ENCODE measurements around the gene IGSF10.
A peak's percentile ranks its signal among the peaks of the same experiment; 100 is the strongest.

The IGSF10 gene

GRCh38 chr3:151462278-151462780, 1.5 kb upstream of the IGSF10 start:
- no peak for DNase-seq

DNA sequence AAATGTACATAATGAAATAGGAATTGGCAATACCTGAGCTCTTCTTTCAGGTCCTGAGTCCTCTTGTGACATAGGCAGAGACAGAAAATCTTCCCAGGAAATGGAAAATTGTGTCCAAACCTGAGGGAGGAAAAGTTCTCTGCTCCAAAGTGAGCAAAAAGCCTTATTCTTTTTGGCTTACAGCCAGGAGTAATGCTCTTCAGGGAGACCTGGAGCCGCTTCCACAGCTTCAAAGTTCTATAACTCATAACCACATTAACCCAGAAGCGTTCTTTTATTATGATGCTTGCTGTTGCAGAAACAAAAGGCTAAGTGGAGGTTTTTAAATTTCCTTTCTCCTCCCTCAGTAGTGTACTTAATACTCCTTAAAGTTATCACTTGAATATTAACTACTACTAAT, 633 bp downstream of the IGSF10 start:
- DNase-seq = no peak

DNA sequence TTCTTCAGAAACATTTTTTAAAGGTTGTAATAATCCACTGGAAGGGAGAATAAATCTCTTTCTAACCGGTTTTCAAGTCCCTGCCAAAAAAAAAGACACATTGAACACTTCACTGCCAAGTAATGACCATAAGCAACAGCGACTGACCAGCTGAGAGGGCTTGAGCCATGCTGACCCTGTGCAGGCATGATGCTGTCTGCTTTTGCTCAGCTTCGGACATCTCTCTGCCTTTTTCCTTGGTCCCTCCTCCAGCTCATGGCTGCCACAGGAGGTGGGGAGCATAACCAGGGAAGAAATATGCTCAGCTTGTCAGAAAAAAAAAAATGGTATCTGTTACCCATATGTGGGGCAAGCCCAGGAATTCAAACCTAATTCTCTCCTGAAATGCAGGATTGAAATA, 1.5 kb downstream of the IGSF10 start:
- DNase-seq = no peak

GRCh38 chr3:151456065-151456464, 4.8 kb downstream of the IGSF10 start:
- DNase-seq = no peak

DNA sequence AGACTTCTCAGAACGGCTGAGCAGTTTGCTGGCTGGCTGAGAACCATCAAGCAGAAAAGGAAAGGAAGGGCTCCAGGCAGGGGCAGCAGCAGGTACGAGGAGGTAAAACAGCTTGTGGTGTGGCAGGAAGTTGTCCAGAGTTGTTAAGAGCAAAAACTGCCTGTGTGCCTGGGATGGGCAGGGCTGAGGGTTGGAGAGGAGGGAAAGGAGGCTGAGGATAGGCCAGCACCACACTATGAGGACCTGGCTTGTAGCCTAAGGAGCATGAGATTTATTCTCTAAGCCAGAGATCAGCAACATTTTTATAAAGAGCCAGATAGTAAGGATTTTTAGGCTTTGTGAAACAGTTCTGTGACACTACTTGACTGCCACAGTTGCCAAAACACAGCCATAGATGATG, 8.0 kb downstream of the IGSF10 start:
- DNase-seq = no peak

- DNase-seq = no peak
Measured at GRCh38 chr3:151452368-151452767, 8.5 kb downstream of the IGSF10 start.

- DNase-seq = no peak
Measured at GRCh38 chr3:151446002-151446340, 14.9 kb downstream of the IGSF10 start.

- no peak for DNase-seq
Measured at GRCh38 chr3:151445273-151446001, 15.4 kb downstream of the IGSF10 start.

DNA sequence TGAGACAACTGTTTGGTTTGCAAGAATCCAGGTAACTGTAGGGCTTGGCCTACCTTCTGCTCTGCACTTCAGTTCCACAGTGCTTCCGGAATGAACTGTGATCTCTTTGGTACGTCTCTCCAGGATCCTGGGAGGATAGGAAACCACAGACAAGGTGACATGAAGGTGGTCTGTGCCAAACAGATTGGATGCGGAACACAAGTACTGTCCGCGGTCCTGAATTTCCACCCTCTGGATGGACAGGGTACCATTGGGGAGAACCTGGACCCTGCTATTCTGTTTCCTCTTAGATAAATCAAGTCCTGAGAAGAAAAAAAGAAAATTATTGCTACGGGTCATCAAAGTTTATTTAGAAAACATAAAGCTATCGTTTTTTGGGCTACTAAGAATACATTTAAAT, 17.3 kb downstream of the IGSF10 start:
- DNase-seq = no peak

DNA sequence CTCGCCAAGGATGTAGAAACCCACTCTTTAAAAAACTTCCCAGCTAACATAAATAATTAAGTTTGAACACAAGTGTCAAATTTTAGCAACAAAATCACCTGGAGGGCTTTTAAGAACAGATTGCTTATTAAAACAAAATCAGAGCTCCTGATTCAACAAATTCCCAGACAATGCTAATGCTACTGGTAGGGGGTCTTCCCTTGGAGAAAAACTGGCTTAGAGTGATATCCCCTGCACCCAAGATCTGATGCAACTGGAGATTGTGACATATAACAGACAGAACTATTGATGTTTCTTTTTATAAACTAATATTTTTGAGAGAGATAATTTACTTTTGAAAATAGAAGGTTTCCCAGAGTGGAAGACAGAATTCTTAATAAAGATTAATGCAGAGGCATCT, 19.9 kb downstream of the IGSF10 start:
- no peak for DNase-seq

DNA sequence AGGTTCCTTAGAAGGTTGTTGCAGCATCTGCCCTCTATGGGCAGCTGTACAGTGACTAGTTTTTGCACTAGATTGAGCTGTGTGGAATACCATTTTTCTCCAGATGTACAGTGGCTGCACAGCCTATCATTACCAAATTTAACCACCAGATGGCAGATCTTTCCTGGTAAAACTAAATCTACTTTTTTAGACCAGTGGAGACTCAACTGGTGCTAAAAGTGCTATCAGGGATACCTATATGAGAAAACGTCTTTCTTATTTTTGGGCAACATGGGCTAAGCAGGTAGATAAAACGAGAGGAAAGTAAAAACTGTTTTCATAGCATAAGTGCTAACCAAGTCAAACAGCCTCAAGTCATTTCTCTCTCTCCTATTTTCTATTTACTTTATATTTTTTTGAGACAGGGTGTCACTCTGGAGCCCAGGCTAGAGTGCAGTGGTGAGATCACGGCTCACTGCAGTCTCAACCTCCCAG, 21.2 kb downstream of the IGSF10 start:
- DNase-seq = peak; percentile 49

DNA sequence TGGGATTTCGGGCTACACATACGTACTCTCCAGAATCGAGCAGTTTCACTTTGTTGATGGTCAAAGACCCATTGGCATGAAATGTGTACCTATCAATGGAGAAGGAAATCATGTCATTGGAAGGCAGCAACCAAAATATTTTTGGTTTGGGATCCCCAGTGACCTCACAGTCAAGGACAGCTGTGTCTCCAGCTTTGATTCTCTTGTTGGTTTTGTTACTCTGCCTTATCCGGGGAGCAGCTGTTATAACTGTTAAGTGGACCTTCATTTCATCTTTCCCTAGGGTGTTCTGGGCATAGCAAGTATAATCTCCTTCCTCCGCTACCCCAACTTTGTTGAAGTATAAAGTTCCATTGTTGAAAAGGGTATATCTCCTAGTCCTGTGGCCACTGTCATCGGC, 23.0 kb downstream of the IGSF10 start:
- no peak for DNase-seq

- DNase-seq = no peak
Measured at GRCh38 chr3:151436675-151437446, 24.0 kb downstream of the IGSF10 start.

- no peak for DNase-seq
Measured at GRCh38 chr3:151434151-151434890, 26.5 kb downstream of the IGSF10 start.

DNA sequence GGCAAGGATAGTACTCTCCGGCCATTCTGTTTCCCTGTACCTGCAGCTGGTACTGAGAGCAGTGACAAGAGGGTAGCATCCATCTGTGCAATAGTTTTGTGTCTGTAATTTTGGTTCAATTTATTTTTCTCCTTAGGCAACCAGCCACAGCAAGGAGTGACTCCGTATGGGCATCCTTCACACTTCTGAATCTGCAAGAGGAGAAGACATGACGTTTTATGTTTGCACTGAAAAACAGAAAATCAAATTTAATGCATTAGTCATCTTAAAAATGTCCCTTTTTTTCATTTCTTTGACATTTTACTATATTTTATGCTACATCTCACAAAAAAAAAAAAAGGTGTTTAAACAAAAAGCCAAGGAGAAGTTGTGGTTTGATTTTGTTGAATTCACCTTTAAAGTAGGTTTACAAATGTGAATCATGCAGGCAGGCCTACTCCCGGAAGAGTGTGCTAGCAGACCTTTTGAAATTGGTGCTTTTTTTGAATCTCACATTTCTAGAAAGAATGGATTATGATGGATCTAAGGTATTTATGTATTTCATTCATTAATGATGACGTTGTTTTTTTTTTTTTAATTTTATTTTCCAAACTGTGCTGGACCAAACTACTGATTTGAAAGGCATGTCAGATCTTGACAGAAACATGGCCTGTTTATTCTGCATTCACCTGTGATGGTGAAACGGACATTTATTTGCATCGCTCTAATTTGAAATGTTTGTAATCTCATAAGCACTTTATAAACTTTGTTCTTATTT, 28.1 kb downstream of the IGSF10 start:
- DNase-seq = no peak

GRCh38 chr3:151431940-151432339, 28.9 kb downstream of the IGSF10 start:
- DNase-seq = no peak

DNA sequence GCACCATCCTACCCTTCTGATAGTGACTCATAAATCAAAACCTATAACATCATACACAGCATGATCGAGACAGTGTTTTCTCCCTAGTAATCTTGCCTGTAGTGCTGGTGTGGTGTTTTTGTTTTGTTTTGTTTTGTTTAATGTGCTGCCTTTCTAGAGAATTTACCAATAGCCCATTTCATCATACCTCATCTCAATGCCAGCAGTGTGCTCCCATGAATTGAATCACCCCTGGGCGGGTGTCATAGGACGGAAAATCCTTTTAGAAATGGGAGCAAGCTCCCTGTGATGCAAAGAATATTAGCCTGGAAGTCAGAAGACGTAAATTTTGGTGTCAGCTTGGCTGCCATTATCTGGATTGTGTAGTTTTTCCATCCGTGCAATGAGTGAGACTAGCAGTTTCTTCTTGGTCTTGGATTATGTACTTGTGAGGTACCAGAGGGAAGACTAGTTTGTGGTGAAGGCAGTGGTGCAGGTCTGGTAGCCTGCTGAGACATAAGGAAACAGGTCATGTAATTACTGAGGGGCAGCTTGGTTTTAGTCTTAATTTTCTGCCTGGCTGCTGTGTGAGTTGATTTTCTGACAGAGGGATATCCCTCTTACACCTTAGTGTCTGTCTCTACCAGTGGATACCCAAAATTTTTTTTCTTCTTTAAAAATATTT, 29.9 kb downstream of the IGSF10 start:
- DNase-seq = no peak

DNA sequence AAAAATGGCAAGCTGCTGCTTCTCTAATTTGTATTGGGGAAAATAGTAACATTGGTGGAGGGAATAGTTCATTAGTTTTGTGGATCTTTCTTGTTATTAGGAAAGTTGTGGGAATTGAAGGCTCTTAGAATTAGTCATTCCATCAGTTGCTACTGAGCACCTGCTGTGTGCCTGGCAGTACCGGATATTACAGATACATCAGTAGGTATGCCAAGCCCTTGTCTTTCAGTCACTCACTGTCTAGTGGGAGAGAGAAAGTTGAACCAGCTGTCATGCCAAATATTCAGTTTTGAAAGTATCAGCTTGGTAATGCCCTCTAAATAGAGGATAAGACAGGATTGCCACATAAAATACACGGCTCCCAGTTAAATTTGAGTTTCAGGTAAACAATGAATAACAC, 32.5 kb downstream of the IGSF10 start:
- no peak for DNase-seq

GRCh38 chr3:151426341-151426657, 34.6 kb downstream of the IGSF10 start:
- DNase-seq = no peak

DNA sequence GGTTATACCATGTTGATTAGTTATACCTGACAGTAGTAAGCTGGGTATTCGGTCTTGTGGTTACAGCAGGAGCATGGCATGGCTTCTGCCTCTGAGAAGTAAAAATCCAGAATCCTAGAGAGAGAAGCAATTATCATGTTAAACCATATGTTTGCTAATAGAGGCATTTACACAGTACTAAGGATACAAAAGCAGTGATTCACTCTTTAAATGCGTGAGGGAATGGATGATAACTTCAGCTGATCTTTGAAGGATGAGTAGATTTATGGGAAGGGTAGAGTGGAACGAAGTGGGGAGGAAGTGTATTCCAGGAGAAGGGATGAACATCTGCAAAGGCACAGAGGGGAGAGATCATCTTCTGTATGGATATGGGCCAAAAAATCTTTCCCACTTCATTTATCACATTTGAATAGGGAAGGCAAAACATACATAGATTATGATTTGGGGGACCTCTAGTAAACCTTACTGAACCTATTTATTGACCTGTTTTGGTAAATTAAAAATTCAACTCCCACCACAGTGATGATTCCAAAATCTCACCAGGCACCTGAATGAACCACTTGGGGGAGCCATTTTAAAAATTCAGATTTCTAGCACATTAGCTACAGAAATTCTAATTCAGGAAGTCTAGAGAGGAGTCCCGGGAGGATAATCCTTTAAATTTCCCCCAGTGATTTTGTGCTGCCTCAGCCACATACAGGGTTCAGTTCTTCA, 35.1 kb downstream of the IGSF10 start:
- DNase-seq = no peak

DNA sequence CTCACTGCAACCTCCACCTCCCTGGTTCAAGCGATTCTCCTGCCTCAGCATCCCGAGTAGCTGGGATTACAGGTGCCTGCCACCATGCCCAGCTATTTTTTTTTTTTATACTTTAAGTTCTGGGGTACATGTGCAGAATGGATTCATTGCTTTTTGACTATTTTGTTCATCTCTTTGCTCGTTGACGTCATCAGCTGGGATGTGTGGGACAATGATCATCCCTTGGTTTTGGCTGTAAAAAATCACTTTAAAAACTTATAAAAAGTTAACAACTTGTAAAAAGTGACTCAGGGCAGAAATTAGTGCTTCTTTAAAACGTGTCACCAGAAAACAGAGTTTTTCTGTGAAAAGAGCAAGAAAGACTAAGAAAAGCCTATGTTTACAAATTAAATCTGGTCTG, 37.8 kb downstream of the IGSF10 start:
- DNase-seq = no peak

DNA sequence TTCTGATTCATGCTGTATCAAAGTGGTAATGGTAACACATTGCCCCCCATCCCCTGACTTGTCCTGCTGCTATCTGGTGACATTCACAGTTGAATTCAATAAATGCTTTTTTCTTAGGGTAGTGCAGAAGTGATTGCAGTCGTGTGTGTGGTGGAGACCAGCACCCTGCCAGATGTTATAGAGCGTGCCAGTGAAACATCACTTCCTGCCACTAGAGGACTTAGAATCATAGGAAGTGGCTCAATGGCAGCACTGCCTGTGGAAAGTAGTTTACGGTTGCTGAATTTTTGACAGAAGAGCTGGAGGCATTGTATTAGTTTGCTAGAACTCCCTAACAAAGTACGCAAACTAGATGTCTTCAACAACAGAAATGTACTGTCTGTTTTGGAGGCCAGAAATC, 38.9 kb downstream of the IGSF10 start:
- DNase-seq = no peak
